Measurements from ENCODE around the gene POU3F1.

DNA sequence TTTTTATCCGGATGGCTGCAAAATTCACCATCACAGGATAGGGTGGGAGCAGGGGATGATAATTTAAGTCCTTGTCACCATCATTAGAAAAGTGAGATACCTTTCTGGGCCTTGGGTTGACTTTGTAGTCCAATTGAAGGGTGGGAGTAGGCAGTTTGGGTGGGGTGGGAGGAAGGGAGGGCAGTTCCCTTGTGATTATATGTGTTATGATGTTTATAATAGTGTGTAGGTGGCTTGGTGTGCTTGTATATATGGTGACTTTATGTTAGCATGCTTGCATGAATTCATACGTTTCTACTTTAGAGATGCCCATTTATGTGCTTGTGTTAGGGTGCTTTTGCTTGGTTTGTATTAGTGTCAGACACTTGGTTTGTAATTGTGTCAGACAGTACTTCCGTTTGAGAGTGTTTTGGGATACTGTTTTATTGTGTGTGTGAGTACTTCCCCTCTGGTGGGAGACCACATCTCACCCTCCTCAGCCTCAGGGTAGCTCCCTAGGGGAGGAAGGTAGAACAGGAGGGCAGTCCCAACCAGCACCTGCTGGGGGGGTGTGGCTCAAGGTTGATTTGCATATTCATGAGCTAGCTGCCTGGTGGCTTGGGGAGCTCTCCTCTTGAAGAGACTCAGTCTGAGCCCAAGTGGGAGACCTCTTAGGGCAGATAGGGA is 6.3 kb upstream of the POU3F1 start:
- TF ChIP-seq, protein P1, sequence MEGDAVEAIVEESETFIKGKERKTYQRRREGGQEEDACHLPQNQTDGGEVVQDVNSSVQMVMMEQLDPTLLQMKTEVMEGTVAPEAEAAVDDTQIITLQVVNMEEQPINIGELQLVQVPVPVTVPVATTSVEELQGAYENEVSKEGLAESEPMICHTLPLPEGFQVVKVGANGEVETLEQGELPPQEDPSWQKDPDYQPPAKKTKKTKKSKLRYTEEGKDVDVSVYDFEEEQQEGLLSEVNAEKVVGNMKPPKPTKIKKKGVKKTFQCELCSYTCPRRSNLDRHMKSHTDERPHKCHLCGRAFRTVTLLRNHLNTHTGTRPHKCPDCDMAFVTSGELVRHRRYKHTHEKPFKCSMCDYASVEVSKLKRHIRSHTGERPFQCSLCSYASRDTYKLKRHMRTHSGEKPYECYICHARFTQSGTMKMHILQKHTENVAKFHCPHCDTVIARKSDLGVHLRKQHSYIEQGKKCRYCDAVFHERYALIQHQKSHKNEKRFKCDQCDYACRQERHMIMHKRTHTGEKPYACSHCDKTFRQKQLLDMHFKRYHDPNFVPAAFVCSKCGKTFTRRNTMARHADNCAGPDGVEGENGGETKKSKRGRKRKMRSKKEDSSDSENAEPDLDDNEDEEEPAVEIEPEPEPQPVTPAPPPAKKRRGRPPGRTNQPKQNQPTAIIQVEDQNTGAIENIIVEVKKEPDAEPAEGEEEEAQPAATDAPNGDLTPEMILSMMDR (IDR thresholded peaks at IDR 0.05; ENCODE audit: low read depth, low read length): no peak
- TF ChIP-seq EZH2phosphoT487 (IDR thresholded peaks at IDR 0.05; ENCODE audit: low read depth): no peak

Measured in OCI-LY3 (cell line).